Germinal center (tissue), 1 donor: Measurements from ENCODE around the gene CRPPA.

Experiments used
- DNase-seq: peaks from one replicate; pipeline ENCODE4 v3.0.0; 2012; ENCODE audit warnings: mixed read lengths, low spot score

CRPPA gene

GRCh38 chr7:16423761-16424160 is 2.4 kb upstream of the CRPPA start:
- DNase-seq, result no peak

DNA sequence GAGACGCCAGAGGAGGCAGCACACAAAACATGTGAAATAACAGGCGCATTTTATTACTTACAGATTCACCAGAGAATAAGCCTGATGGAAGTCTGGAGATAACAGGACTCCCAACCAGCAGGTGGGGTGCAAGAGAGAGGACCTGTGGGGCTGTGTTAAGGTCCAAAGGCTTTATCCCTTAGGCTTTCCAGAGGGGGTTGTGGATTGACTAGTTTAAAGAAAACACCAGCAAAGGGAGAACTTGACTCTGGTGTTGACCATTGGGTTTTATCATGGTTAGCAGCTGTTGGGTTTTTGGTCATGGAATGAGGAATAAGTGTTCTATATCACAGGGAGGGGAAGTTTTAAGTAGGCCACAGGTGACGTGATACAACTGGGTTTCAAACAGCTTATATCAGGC is 1.6 kb upstream of the CRPPA start:
- no peak for DNase-seq

DNA sequence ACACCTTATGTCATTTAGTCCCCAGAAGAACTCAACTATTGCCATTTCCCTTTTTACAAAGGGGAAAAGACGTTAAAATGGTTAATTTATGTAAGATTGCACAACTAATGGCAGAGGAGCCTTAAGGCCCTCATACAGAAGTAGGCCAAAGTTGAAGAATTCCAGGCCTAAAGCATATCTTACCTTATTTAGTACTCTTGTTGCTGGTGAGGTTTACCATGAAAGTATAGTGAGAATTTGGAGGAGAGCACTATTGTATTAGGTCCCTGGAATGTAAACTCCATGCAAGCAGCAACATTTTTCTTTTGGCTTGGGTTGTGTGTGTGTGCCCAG is 731 bp upstream of the CRPPA start:
- no peak for DNase-seq

GRCh38 chr7:16420649-16421332 is 547 bp downstream of the CRPPA start:
- DNase-seq, result peak; percentile 84

DNA sequence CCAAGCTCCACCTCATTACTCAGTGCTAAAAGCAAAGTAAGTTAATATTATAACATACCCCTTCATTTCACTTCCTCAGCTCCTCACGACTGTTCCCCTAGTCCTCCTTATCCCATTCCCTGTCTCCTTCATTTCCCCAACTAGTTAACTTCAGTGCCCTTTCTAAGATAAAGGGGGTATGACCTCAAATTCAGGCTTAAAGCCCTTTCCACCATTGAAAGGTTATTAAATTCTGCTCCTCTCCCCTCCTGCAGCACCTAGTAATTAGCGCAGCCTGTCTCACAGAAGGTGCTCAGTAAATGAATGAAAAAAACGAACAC is 1.0 kb downstream of the CRPPA start:
- no peak for DNase-seq

DNA sequence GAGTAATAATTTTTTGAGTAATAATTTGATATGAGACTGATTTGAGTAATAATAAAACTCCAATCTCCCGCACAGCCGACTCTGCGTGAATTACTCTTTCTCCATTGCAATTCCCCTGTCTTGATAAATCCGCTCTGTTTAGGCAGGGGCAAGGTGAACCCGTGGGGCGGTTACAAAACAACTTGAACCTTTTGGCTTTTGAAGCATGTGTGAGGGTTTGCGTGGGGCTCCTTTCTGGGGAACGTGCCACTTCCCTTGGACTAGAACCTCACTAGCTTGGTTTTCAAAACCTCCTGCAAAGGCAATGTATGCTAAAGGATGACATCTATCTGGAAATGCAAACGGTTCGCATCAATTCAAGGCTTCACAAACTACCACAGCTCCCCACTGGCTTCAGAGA is 1.5 kb downstream of the CRPPA start:
- DNase-seq, result no peak

DNA sequence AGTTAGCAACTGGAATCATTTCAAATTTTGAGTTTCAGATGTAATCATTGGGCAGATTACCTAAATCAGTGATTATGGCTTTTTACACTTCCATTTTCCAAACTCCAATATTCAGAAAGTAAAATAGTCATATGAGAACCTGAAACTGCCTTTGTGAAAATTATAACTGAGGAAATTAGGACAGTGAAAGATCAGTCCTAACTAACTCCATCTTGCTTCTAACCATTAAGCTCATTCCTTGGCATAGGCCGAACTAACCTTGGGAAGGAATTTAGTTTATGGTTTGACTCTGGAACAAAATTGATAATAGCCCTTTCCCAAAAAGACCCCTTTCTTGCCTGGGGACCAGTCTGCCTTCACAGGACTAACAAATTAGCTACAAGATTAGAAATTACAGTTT is 2.2 kb downstream of the CRPPA start:
- no peak for DNase-seq

- no peak for DNase-seq
These were observed 3.4 kb downstream of the CRPPA start for GRCh38 chr7:16417906-16418305.

DNA sequence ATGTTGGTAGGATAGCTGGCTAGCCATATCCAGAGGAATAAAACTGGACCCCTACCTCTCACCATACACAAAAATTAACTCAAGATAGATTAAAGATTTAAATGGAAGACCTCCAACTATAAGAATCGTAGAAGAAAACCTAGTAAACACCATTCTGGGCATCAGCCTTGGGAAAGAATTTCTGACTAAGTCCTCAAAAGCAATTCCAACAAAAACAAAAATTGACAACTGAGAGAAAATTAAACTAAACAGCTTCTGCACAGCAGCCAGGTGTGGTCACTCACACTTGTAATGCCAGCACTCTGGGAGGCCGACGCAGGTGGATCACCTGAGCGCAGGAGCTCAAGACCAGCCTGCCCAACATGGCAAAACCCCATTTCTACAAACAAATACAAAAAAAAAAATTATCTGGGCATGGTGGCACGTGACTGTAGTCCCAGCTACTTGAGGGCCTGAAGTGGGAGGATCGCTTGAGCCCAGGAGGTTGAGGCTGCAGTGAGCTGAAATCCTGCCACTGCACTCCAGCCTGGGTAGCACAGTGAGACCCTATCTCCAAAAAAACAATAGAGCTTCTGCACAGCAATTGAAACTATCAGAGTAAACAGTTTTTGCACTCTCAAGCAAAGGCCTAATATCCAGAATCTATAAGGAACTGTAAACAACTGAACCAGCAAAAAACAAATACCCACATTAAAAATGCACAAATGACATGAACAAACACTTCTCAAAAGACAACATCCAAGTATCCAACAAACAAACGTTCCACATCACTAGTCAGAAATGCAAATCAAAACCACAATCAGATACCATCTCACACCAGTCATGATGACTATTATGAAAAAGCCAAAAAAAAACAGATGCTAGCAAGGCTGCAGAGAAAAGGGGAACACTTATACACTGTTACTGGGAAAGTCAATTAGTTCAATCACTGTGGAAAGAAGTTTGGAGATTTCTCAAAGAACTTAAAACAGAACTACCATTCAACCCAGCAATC is 4.8 kb downstream of the CRPPA start:
- DNase-seq, result no peak

DNA sequence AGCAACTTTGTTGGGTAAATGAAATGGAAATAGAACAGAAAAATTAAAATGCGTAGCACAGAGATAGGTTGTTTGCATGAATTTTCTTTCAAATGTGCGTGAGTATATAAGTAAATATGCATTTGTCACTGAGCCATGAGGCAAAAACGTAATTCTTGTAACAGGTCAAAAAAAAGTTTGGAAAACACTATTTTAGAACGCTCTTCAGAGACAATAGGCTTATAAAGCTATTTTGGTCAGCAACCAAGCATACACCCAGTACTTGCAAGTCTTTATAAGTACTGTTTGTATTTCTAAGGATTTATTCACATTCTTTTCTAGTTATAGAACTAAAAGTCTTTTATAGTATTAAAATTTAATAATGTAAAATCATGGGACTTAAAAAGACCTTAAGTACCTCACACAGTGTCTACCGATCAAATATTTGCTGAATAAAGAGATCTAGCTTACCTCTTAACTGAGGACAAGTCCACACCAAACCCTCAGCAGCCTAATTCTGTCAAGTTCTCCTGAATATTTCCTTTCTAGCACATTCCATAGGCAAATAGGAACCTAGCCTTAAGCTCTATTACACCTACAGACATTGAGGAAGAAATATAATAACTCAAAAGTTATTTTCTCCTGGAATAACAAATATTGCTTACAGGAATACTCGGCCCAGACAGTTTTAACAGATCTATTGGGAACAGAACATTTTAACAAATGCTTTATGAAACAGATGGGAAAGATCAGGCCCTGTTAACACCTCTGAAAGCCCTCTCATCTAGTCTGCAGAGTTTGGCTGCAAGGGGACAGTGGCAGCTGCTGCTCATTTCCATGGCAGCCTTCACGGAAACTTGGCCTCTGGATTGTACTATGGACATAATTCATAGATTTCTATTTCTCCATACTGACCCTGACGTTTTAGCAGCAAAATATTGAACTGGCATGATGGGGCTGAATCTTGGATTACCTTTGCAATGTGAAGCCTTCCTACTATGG is 8.8 kb downstream of the CRPPA start:
- DNase-seq, result no peak

- DNase-seq, result no peak
These were observed 9.9 kb downstream of the CRPPA start for GRCh38 chr7:16411391-16411790.

DNA sequence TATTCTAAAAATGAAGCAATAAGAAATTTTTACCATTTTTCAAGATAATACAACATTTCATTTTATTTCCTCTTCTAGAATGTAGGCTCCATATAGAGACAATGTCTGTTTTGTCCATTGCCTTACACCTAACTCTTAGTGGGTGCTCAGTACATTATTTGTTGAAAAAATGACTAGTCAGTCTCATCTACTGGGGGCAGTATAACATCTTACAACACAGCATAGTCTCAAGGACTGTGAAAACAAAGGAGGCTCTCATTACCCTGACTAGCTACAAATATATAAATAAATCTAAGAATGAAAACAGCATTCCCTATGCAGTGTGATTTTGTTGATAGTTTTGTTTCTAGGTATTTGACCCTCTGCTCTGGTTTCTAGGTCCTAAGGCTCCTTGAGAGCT is 11.6 kb downstream of the CRPPA start:
- no peak for DNase-seq

DNA sequence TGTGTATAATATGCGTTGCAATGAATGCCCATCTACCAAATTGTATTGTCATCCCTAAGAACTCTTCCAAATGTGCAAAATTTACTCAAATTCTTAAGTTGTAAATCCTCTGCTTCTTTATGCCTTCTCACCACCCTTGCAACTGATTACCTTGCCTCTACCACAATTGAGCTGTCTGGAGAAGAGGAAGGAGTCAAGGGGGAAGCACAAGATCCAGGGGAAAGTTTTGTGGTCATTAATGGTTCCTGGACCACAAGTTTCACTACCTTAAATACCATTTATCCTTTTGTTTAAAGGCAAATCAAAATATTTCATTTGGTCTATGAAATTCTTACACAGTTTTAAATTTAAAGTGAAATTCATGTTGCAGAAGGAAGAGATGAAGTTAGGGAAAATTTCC is 16.7 kb downstream of the CRPPA start:
- no peak for DNase-seq

GRCh38 chr7:16403475-16403874 is 17.9 kb downstream of the CRPPA start:
- DNase-seq, result no peak

DNA sequence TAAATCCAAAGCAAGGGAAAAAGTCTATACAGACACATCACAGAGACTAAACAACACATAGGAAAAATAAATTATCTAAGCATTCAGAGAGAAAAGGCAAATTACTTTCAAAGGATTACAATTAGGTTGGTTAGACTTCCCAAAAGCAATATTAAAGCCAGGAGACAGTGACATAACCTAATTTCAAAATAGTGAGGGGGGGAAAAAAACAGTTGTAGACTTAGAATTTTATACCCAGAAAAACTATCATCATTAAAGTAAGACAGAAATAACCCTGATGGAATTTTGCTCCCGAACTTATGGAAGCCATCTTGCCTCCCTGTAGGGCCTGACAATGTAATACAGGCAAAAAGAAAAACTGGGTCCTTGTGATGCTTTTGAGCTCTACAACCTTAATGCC is 18.4 kb downstream of the CRPPA start:
- DNase-seq, result no peak

DNA sequence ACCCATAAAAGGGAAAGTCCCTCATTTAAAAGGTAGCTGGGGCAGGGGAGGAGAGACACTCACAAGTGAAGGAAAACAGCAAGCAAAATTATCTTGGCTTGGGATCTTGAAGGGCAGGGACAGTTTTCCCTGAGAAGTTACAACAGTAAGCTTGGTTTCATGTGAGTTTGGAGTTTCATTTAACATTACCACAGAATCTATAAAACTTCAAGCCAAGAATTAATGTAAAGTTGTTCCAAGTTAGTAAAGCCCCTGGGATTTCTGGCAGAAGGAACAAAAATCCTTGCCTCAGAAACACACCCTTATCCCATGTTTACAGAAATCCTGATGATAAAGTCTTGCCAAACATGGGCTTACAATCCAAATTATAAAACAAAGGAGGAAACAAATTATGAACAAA is 19.2 kb downstream of the CRPPA start:
- no peak for DNase-seq

- no peak for DNase-seq
These were observed 20.5 kb downstream of the CRPPA start for GRCh38 chr7:16400893-16401275.

DNA sequence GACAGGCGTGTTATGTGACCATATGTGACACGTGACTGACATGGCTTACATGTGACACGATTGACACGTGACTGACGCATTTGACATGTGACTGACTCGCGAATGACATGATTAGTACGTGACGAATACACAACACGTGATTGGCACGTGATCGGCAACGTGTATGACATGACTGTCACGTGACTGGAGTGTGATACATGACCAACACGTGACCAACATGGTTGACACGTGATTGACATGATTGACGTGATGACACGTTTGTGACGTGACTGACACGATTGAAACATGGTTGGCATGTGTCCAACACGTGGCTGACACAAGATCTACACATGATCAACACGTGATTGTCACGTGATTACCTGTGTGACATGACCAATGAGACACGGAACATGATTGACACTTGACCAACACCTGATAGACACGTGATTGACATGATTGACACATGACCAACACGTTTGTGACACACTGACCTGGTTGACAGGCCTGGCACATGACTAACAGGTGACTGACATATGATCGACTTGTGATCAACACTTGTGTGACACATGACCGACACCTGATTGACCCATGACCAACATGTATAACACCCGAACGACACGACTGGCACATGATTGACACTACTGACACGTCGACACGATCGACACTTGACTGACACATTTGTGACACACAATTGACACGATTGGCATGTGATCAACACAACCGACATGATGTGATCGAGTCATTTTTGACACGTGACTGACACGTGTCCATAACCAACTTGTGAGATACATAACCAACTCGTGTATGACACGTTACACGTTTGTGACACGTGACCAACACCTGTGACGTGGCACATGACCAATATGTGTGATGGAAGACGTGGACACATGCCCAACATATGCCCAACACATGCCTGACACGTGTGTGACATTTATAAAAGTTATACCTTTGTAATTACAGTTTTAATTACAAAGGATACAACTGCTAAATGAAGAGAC is 21.1 kb downstream of the CRPPA start:
- DNase-seq, result no peak

DNA sequence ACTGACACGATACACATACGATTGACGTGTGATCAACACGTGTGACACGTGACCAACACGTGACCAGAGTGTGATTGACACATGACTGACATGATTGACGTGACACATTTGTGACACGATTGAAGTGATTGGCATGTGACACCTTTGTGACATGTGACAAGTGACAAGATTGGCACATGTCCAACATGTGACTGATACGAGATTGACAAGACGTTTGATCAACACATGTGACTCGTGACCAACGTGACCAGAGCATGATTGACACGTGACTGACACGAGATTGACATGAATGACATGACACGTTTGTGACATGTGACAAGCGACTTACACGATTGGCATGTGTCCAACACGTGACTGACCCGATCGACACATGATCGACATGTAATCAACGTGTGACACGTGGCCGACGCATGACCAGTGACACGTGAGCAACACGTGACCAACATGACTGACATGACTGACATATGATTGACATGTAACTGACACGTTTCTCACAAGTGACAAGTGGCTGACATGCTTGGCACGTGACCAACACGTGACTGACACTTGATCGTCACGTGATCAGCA is 22.0 kb downstream of the CRPPA start:
- DNase-seq, result no peak

DNA sequence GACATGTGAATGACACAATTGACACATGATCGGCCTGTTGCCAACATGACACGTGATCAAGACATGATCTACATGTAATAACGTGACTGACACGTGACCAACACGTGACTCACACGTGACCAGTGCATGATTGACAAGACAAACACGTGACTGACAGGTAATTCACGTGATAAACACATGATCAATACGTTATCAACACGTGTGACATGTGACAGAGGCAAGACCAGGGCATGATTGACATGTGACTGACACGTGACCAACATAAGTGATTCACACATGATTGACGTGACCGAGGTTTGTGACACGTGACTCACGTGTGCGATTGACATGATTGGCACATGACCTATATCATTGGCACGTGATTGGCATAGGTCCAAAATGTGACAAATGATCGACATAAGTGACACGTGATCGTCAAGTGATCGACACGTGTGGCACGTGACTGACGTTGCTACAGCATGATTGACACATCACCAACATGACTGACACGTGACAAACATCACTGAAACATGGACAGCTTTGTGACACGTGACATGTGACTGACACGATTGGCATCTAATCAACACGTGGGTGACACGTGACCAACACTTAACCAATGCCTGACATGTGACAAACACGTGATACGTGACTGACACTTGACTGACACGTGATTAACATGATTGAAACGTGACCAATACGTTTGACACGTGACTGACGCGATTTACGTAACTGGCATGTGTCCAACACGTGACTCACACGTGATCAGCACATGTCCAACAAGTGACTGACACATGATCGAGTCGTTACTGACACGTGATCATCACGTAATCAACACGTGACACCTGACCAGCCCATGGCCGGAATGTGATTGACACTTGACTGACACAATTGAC is 23.0 kb downstream of the CRPPA start:
- no peak for DNase-seq
